ENCODE results near the gene ADCY3.

Gene ADCY3

DNA sequence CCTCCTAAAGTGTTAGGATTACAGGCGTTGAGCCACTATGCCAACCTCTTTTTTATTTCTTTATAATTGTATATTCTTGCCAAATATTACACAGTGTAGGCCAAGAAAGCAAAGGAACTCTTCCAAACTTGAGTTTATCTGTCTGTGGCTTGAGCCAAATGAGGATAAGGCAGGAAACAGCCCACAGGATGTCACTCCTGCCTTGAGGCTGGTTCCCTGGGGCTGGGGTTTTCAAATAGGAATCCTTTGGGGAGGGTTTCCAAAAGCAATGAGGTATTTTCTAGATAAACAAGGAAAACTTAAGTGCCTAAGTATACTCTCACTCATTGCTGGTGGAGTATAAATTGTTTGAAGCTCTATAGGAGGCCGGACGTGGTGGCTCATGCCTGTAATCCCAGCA, 56.4 kb downstream of the ADCY3 start:
- H3K9me3 Mint-ChIP-seq, result no peaks in the 10 kb centered on the region
- TF ChIP-seq, protein P1, sequence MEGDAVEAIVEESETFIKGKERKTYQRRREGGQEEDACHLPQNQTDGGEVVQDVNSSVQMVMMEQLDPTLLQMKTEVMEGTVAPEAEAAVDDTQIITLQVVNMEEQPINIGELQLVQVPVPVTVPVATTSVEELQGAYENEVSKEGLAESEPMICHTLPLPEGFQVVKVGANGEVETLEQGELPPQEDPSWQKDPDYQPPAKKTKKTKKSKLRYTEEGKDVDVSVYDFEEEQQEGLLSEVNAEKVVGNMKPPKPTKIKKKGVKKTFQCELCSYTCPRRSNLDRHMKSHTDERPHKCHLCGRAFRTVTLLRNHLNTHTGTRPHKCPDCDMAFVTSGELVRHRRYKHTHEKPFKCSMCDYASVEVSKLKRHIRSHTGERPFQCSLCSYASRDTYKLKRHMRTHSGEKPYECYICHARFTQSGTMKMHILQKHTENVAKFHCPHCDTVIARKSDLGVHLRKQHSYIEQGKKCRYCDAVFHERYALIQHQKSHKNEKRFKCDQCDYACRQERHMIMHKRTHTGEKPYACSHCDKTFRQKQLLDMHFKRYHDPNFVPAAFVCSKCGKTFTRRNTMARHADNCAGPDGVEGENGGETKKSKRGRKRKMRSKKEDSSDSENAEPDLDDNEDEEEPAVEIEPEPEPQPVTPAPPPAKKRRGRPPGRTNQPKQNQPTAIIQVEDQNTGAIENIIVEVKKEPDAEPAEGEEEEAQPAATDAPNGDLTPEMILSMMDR (IDR thresholded peaks at IDR 0.05; ENCODE audit: unreplicated experiment in 3 of 3), result no peak
- no peak overlapping the region for H3K4me3 Mint-ChIP-seq
- no peaks in the 10 kb centered on the region for H3K27me3 Mint-ChIP-seq (ENCODE audit: low read depth)
- no peaks in the 10 kb centered on the region for H3K4me1 Mint-ChIP-seq
- peaks cover 11% of the 10 kb centered on the region for H3K36me3 Mint-ChIP-seq (ENCODE audit: low read depth)
- no peak overlapping the region for H3K27ac Mint-ChIP-seq

DNA sequence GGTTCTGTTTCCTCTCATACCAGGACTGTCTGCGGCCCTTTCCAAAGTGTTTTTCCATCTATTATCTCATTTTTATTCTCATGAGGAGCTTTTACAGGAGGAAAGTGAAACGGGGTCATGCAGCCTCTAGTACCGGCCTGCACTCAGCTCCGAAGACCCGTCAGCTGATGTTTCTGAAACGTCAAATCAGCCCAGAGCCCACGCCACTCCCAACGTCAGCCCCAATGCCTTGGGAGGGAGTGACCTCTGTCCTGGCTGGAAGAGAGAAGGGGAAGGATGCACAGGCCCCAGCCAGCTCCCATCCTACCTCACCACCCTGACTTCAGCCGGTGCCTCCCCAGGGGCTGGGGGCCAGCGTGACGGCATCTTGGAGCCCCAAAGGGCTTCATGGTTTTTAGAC, 58.5 kb downstream of the ADCY3 start:
- H3K9me3 Mint-ChIP-seq, result no peaks in the 10 kb centered on the region
- H3K4me3 Mint-ChIP-seq, result no peak overlapping the region
- H3K27ac Mint-ChIP-seq, result no peak overlapping the region
- TF ChIP-seq, protein P1 (IDR thresholded peaks at IDR 0.05; ENCODE audit: unreplicated experiment in 3 of 3), result no peak
- H3K36me3 Mint-ChIP-seq (ENCODE audit: low read depth), result peaks cover 4% of the 10 kb centered on the region
- H3K27me3 Mint-ChIP-seq (ENCODE audit: low read depth), result no peaks in the 10 kb centered on the region
- H3K4me1 Mint-ChIP-seq, result peaks cover 3% of the 10 kb centered on the region

DNA sequence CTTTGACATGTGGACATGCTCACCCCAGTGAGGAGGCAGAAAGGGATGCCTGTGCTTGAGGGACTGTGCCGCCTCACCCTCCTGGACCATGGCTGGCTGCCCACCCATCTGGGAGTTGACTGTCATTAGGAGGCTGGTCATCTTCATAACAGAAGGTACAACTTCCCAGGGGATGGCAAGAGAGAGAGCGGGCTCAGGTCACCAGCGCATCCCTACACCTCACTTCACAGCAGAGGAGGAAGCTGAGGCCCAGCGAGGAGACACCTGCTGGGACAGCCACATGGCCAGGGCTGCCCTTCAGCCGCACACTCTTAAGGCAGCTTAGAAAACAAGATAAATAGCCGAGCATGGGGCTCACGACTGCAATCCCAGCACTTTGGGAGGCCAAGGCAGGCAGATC, 59.4 kb downstream of the ADCY3 start:
- H3K4me1 Mint-ChIP-seq, result peaks cover 9% of the 10 kb centered on the region
- TF ChIP-seq, protein P1 (IDR thresholded peaks at IDR 0.05; ENCODE audit: unreplicated experiment in 3 of 3), result no peak
- H3K36me3 Mint-ChIP-seq (ENCODE audit: low read depth), result peaks cover 4% of the 10 kb centered on the region
- H3K4me3 Mint-ChIP-seq, result no peak overlapping the region
- H3K27ac Mint-ChIP-seq, result no peak overlapping the region
- H3K27me3 Mint-ChIP-seq (ENCODE audit: low read depth), result no peaks in the 10 kb centered on the region
- H3K9me3 Mint-ChIP-seq, result no peaks in the 10 kb centered on the region

DNA sequence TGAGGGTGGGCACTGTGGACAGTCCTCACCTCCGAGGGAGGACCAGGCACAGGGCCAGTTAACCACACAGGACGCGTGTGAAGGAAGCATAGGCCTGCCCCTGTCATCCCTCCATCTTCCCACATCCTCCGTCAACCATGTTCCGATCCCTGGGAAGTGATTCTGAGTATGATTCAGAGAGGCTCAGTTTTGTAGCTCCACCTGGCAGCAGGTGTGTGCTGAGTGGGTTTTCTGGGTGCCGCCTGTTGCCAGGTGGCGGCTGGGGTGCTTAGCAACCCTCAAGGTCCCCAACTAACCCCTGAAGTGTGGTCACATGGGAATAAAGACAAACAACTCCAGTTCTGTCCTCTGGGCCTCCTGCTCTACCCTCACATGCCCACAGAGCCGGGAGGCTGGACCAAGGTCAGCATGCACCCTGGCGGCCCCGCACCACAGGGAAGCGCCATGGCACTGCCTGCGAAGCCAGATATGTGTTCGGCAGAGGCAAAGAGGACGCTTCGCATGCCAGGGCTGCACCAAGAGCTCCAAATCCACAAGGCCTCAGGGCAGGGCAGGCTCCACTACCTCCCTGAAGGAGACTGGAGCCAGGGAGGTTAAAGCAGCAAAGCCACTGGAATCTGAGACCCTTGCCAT, 60.0 kb downstream of the ADCY3 start:
- H3K27me3 Mint-ChIP-seq (ENCODE audit: low read depth), result no peaks in the 10 kb centered on the region
- no peaks in the 10 kb centered on the region for H3K9me3 Mint-ChIP-seq
- no peak overlapping the region for H3K4me3 Mint-ChIP-seq
- H3K36me3 Mint-ChIP-seq (ENCODE audit: low read depth), result peaks cover under 1% of the 10 kb centered on the region
- peaks cover 15% of the 10 kb centered on the region for H3K4me1 Mint-ChIP-seq
- TF ChIP-seq, protein P1 (IDR thresholded peaks at IDR 0.05; ENCODE audit: unreplicated experiment in 3 of 3), result no peak
- H3K27ac Mint-ChIP-seq, result no peak overlapping the region

DNA sequence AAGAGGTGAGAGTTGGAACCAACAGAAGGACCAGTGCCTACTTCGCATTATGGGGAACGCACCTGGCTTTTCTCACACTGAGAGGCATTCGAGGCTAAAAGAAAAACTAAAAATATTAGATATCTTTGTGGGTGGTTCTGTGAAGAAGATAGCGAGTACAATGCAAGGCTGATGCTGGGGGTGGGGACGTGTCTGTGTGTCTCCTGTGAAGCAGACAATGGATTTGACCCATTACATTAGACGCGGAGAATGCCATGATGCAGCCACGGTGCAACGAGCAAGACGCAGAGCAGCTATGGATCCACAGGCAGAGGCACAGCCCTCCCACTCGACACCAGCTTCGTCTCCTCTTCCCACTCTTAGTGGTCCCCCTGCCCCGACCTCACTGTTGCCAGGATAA, 61.0 kb downstream of the ADCY3 start:
- Mint-ChIP-seq H3K4me1 (peaks cover 23% of the 10 kb centered on the region), H3K27ac (no peak overlapping the region), H3K36me3 (ENCODE audit: low read depth) (no peaks in the 10 kb centered on the region), H3K27me3 (ENCODE audit: low read depth) (no peaks in the 10 kb centered on the region), H3K9me3 (no peaks in the 10 kb centered on the region), H3K4me3 (no peak overlapping the region)
- TF ChIP-seq, protein P1 (IDR thresholded peaks at IDR 0.05; ENCODE audit: unreplicated experiment in 3 of 3), result no peak

DNA sequence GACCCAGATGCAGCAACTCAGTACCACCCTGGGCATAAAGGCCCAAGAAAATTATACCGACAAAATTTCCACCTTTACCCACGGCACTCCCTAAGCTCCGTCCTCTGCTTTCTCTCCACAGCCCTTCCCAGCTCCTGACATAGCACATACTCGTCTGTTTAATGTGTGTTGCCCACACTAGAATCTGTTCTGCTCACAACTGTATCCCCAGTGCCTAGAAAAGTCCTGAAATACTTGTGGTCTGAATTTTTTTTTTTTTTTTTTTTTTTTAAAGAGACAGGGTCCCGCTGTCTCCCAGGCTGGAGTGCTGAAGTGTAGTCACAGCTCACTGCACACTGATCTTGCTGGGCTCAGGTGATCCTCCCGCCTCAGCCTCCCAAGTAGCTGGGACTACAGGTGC, 62.3 kb downstream of the ADCY3 start:
- H3K4me1 Mint-ChIP-seq, result peaks cover 24% of the 10 kb centered on the region
- no peak overlapping the region for H3K4me3 Mint-ChIP-seq
- H3K27ac Mint-ChIP-seq, result no peak overlapping the region
- H3K27me3 Mint-ChIP-seq (ENCODE audit: low read depth), result no peaks in the 10 kb centered on the region
- peaks cover 3% of the 10 kb centered on the region for H3K36me3 Mint-ChIP-seq (ENCODE audit: low read depth)
- no peaks in the 10 kb centered on the region for H3K9me3 Mint-ChIP-seq
- TF ChIP-seq, protein P1 (IDR thresholded peaks at IDR 0.05; ENCODE audit: unreplicated experiment in 3 of 3), result no peak

Measured in nephron (organoid).